Activated naive CD8-positive, alpha-beta T cell treated with anti-CD3 and anti-CD28 coated beads, Interleukin-2, amount 50 U/mL, for 24 hours (primary cell): ENCODE results near the gene GNB1.

Experiments
- ATAC-seq: fragments of 150-1000 bp; cut with Tn5 transposase; one replicate; pipeline ENCODE4 v1.10.0; 2021
- DNase-seq: peaks from one replicate; pipeline ENCODE4 v3.0.0; 2021
- H3K27ac Mint-ChIP-seq: one replicate; pipeline ENCODE4 v1.8.0; 2021; ENCODE audit warnings: mild to moderate bottlenecking, mixed read lengths
- H3K27me3 Mint-ChIP-seq: one replicate; pipeline ENCODE4 v1.8.0; 2021; ENCODE audit warnings: mixed read lengths
- H3K36me3 Mint-ChIP-seq: one replicate; pipeline ENCODE4 v1.8.0; 2021; ENCODE audit warnings: low read depth, mixed read lengths
- H3K4me1 Mint-ChIP-seq: one replicate; pipeline ENCODE4 v1.8.0; 2021; ENCODE audit warnings: mixed read lengths
- H3K4me3 Mint-ChIP-seq: one replicate; pipeline ENCODE4 v1.8.0; 2021; ENCODE audit warnings: mild to moderate bottlenecking, moderate library complexity, mixed read lengths
- H3K9me3 Mint-ChIP-seq: one replicate; pipeline ENCODE4 v1.8.0; 2021; ENCODE audit warnings: mixed read lengths

The GNB1 gene

GRCh38 chr1:1827089-1827848 lies 63.6 kb downstream of the GNB1 start:
- H3K27me3 Mint-ChIP-seq, result no peaks in the 10 kb centered on the region
- no peak overlapping the region for H3K4me3 Mint-ChIP-seq
- DNase-seq (no peak), ATAC-seq (no peak)
- H3K36me3 Mint-ChIP-seq, result peaks cover 22% of the 10 kb centered on the region
- H3K27ac Mint-ChIP-seq, result no peak overlapping the region
- H3K9me3 Mint-ChIP-seq, result no peaks in the 10 kb centered on the region
- peaks cover 34% of the 10 kb centered on the region for H3K4me1 Mint-ChIP-seq

- no peak for ATAC-seq
- no peaks in the 10 kb centered on the region for H3K27me3 Mint-ChIP-seq
- H3K4me1 Mint-ChIP-seq, result peaks cover 34% of the 10 kb centered on the region
- DNase-seq, result no peak
- H3K36me3 Mint-ChIP-seq, result peaks cover 20% of the 10 kb centered on the region
- no peak overlapping the region for H3K27ac Mint-ChIP-seq
- no peaks in the 10 kb centered on the region for H3K9me3 Mint-ChIP-seq
- H3K4me3 Mint-ChIP-seq, result no peak overlapping the region
Observed at GRCh38 chr1:1826356-1827088, 64.4 kb downstream of the GNB1 start.

- Mint-ChIP-seq H3K27me3 (no peaks in the 10 kb centered on the region), H3K4me1 (peaks cover 34% of the 10 kb centered on the region), H3K36me3 (peaks cover 24% of the 10 kb centered on the region), H3K4me3 (no peak overlapping the region), H3K27ac (peak overlapping the region; percentile 7), H3K9me3 (no peaks in the 10 kb centered on the region)
- ATAC-seq, result no peak
- DNase-seq, result no peak
Observed at GRCh38 chr1:1825217-1825616, 65.7 kb downstream of the GNB1 start.

- Mint-ChIP-seq H3K27me3 (no peaks in the 10 kb centered on the region), H3K36me3 (peaks cover 31% of the 10 kb centered on the region), H3K27ac (no peak overlapping the region), H3K4me1 (peaks cover 3% of the 10 kb centered on the region), H3K4me3 (no peak overlapping the region), H3K9me3 (no peaks in the 10 kb centered on the region)
- ATAC-seq (no peak), DNase-seq (no peak)
Observed at GRCh38 chr1:1819762-1820161, 71.1 kb downstream of the GNB1 start.

- no peaks in the 10 kb centered on the region for H3K4me1 Mint-ChIP-seq
- H3K4me3 Mint-ChIP-seq, result no peak overlapping the region
- H3K27me3 Mint-ChIP-seq, result no peaks in the 10 kb centered on the region
- peaks cover 33% of the 10 kb centered on the region for H3K36me3 Mint-ChIP-seq
- H3K9me3 Mint-ChIP-seq, result no peaks in the 10 kb centered on the region
- no peak for ATAC-seq
- DNase-seq, result no peak
- peak overlapping the region; percentile 16 for H3K27ac Mint-ChIP-seq
Observed at GRCh38 chr1:1817221-1817620, 73.7 kb downstream of the GNB1 start.

GRCh38 chr1:1815606-1816281 lies 75.1 kb downstream of the GNB1 start:
- no peaks in the 10 kb centered on the region for H3K27me3 Mint-ChIP-seq
- H3K27ac Mint-ChIP-seq, result peak overlapping the region; percentile 73
- DNase-seq (no peak), ATAC-seq (no peak)
- no peak overlapping the region for H3K4me3 Mint-ChIP-seq
- peaks cover 27% of the 10 kb centered on the region for H3K36me3 Mint-ChIP-seq
- H3K4me1 Mint-ChIP-seq, result no peaks in the 10 kb centered on the region
- H3K9me3 Mint-ChIP-seq, result no peaks in the 10 kb centered on the region

GRCh38 chr1:1809489-1809888 lies 81.4 kb downstream of the GNB1 start:
- no peak overlapping the region for H3K4me3 Mint-ChIP-seq
- DNase-seq, result no peak
- H3K36me3 Mint-ChIP-seq, result peaks cover 25% of the 10 kb centered on the region
- peak overlapping the region; percentile 56 for H3K27ac Mint-ChIP-seq
- no peaks in the 10 kb centered on the region for H3K27me3 Mint-ChIP-seq
- peaks cover 2% of the 10 kb centered on the region for H3K4me1 Mint-ChIP-seq
- no peak for ATAC-seq
- H3K9me3 Mint-ChIP-seq, result no peaks in the 10 kb centered on the region

GRCh38 chr1:1808206-1808605 lies 82.7 kb downstream of the GNB1 start:
- peaks cover 2% of the 10 kb centered on the region for H3K4me1 Mint-ChIP-seq

GRCh38 chr1:1806890-1807289 lies 84.0 kb downstream of the GNB1 start:
- H3K27me3 Mint-ChIP-seq, result no peaks in the 10 kb centered on the region
- peak overlapping the region; percentile 31 for H3K27ac Mint-ChIP-seq
- H3K9me3 Mint-ChIP-seq, result no peaks in the 10 kb centered on the region
- peaks cover 5% of the 10 kb centered on the region for H3K4me1 Mint-ChIP-seq
- H3K4me3 Mint-ChIP-seq, result no peak overlapping the region
- H3K36me3 Mint-ChIP-seq, result peaks cover 28% of the 10 kb centered on the region
- ATAC-seq, result peak; percentile 52
- DNase-seq, result no peak

More at GRCh38 chr1:1808206-1808605, 82.7 kb downstream of the GNB1 start:
- H3K27ac Mint-ChIP-seq, result no peak overlapping the region
- no peak for ATAC-seq
- H3K27me3 Mint-ChIP-seq, result no peaks in the 10 kb centered on the region
- no peak for DNase-seq
- H3K9me3 Mint-ChIP-seq, result no peaks in the 10 kb centered on the region
- peaks cover 23% of the 10 kb centered on the region for H3K36me3 Mint-ChIP-seq
- H3K4me3 Mint-ChIP-seq, result no peak overlapping the region

GRCh38 chr1:1804301-1804700 lies 86.6 kb downstream of the GNB1 start:
- ATAC-seq, result no peak
- Mint-ChIP-seq H3K27me3 (no peaks in the 10 kb centered on the region), H3K4me3 (no peak overlapping the region), H3K27ac (peak overlapping the region; percentile 2), H3K4me1 (peaks cover 16% of the 10 kb centered on the region), H3K36me3 (peaks cover 41% of the 10 kb centered on the region), H3K9me3 (no peaks in the 10 kb centered on the region)
- DNase-seq, result no peak

GRCh38 chr1:1802871-1803270 lies 88.0 kb downstream of the GNB1 start:
- DNase-seq (no peak), ATAC-seq (no peak)
- Mint-ChIP-seq H3K27me3 (no peaks in the 10 kb centered on the region), H3K4me1 (peaks cover 19% of the 10 kb centered on the region), H3K9me3 (no peaks in the 10 kb centered on the region), H3K27ac (no peak overlapping the region), H3K36me3 (peaks cover 39% of the 10 kb centered on the region), H3K4me3 (no peak overlapping the region)

GRCh38 chr1:1799716-1800115 lies 91.2 kb downstream of the GNB1 start:
- DNase-seq, result no peak
- H3K4me1 Mint-ChIP-seq, result peaks cover 20% of the 10 kb centered on the region
- H3K4me3 Mint-ChIP-seq, result no peak overlapping the region
- H3K27me3 Mint-ChIP-seq, result no peaks in the 10 kb centered on the region
- no peak for ATAC-seq
- no peaks in the 10 kb centered on the region for H3K9me3 Mint-ChIP-seq
- peaks cover 46% of the 10 kb centered on the region for H3K36me3 Mint-ChIP-seq
- H3K27ac Mint-ChIP-seq, result peak overlapping the region; percentile 59

- no peaks in the 10 kb centered on the region for H3K27me3 Mint-ChIP-seq
Observed at GRCh38 chr1:1797731-1798341, 93.1 kb downstream of the GNB1 start.

GRCh38 chr1:1796466-1796865 lies 94.4 kb downstream of the GNB1 start:
- Mint-ChIP-seq H3K4me1 (peaks cover 18% of the 10 kb centered on the region), H3K27me3 (no peaks in the 10 kb centered on the region), H3K9me3 (no peaks in the 10 kb centered on the region), H3K27ac (no peak overlapping the region), H3K4me3 (no peak overlapping the region), H3K36me3 (peaks cover 52% of the 10 kb centered on the region)
- ATAC-seq (peak; percentile 33), DNase-seq (no peak)

More at GRCh38 chr1:1797731-1798341, 93.1 kb downstream of the GNB1 start:
- no peak for DNase-seq
- peaks cover 21% of the 10 kb centered on the region for H3K4me1 Mint-ChIP-seq
- H3K27ac Mint-ChIP-seq, result no peak overlapping the region
- no peaks in the 10 kb centered on the region for H3K9me3 Mint-ChIP-seq
- peaks cover 49% of the 10 kb centered on the region for H3K36me3 Mint-ChIP-seq
- H3K4me3 Mint-ChIP-seq, result no peak overlapping the region
- peak; percentile 50 for ATAC-seq
